GM19240 (cell line): ENCODE results near the gene SNAPIN.

Source experiments
- DNase-seq: peaks from one replicate; pipeline ENCODE4 v3.0.0; 2011; ENCODE audit warnings: low spot score; ENCODE audit not compliant: insufficient read length

The SNAPIN gene

GRCh38 chr1:153658400-153659174 is at the start of gene SNAPIN:
TSS of gene SNAPIN (plus strand) at chr1:153658703. CDS start at chr1:153658744, 41 bp downstream.
- DNase-seq, result peak; percentile 90

- DNase-seq, result no peak
Observed at GRCh38 chr1:153608742-153609584, 49.5 kb upstream of the SNAPIN start.

GRCh38 chr1:153609585-153609907 is 49.0 kb upstream of the SNAPIN start:
- no peak for DNase-seq

- DNase-seq, result no peak
Observed at GRCh38 chr1:153610334-153610733, 48.2 kb upstream of the SNAPIN start.

- DNase-seq, result no peak
Observed at GRCh38 chr1:153610811-153611301, 47.6 kb upstream of the SNAPIN start.

GRCh38 chr1:153611356-153611755 is 47.1 kb upstream of the SNAPIN start:
- no peak for DNase-seq

GRCh38 chr1:153612111-153612754 is 46.3 kb upstream of the SNAPIN start:
- DNase-seq, result no peak

GRCh38 chr1:153612755-153613331 is 45.7 kb upstream of the SNAPIN start, which contains the start of gene S100A16:
TSS of gene S100A16 (minus strand) at chr1:153613137. CDS start at chr1:153608151, 4,986 bp downstream.
- DNase-seq, result no peak

- no peak for DNase-seq
Observed at GRCh38 chr1:153613406-153613805, 45.1 kb upstream of the SNAPIN start.

- no peak for DNase-seq
Observed at GRCh38 chr1:153614189-153614900, 44.2 kb upstream of the SNAPIN start.

GRCh38 chr1:153614906-153615305 is 43.6 kb upstream of the SNAPIN start:
- no peak for DNase-seq

- no peak for DNase-seq
Observed at GRCh38 chr1:153615406-153615805, 43.1 kb upstream of the SNAPIN start.

- DNase-seq, result no peak
Observed at GRCh38 chr1:153616144-153616916, 42.2 kb upstream of the SNAPIN start, which contains the start of gene S100A14. TSS of gene S100A14 (minus strand) at chr1:153616325. CDS start at chr1:153615858, 467 bp downstream.

GRCh38 chr1:153616917-153617311 is 41.6 kb upstream of the SNAPIN start:
- no peak for DNase-seq

GRCh38 chr1:153617663-153618062 is 40.8 kb upstream of the SNAPIN start:
- DNase-seq, result peak; percentile 82

GRCh38 chr1:153619171-153619570 is 39.3 kb upstream of the SNAPIN start:
- DNase-seq, result no peak

- no peak for DNase-seq
Observed at GRCh38 chr1:153623101-153623500, 35.4 kb upstream of the SNAPIN start.

- no peak for DNase-seq
Observed at GRCh38 chr1:153624965-153625611, 33.4 kb upstream of the SNAPIN start.

GRCh38 chr1:153626477-153626903 is 32.0 kb upstream of the SNAPIN start:
- DNase-seq, result no peak
